Smooth muscle cell (in vitro differentiated cells): ENCODE results near the gene EPB41L4B. TPM values are rescaled to one million over a fixed set of nuclear protein-coding genes. Genes with fewer than 3 reads are reported as not detected.

Source experiments
- DNase-seq: peaks from one replicate; lab custom pipeline; 2025; ENCODE audit not compliant: unreplicated experiment; lab: John Stamatoyannopoulos, UW
- H2AFZ ChIP-seq: fragments of 200-600 bp; sonication (generic); 2 replicates; pipeline ENCODE4 v1.6.0; 2016; ENCODE audit warnings: antibody characterized with exemption, low read depth, mild to moderate bottlenecking
- H3F3A ChIP-seq: fragments of 200-600 bp; sonication (generic); 2 replicates; pipeline ENCODE4 v1.6.0; 2017; ENCODE audit warnings: antibody characterized with exemption, low read depth
- H3K27ac ChIP-seq: fragments of 200-600 bp; sonication (generic); 2 replicates; pipeline ENCODE4 v1.5.1; 2016; ENCODE audit warnings: low read depth, mild to moderate bottlenecking
- H3K27me3 ChIP-seq: fragments of 200-600 bp; sonication (generic); 2 replicates; pipeline ENCODE4 v1.6.1; 2016; ENCODE audit warnings: low read depth, mild to moderate bottlenecking
- H3K36me3 ChIP-seq: fragments of 200-600 bp; sonication (generic); 2 replicates; pipeline ENCODE4 v1.5.1; 2016; ENCODE audit warnings: low read depth
- H3K4me1 ChIP-seq: fragments of 200-600 bp; sonication (generic); 2 replicates; pipeline ENCODE4 v1.5.1; 2016; ENCODE audit warnings: low read depth
- H3K4me2 ChIP-seq: fragments of 200-600 bp; sonication (generic); 2 replicates; pipeline ENCODE4 v1.6.0; 2016; ENCODE audit warnings: mild to moderate bottlenecking
- H3K4me3 ChIP-seq: fragments of 200-600 bp; sonication (generic); 2 replicates; pipeline ENCODE4 v1.5.1; 2016; ENCODE audit warnings: mild to moderate bottlenecking
- H3K79me2 ChIP-seq: fragments of 200-600 bp; sonication (generic); 2 replicates; pipeline ENCODE4 v1.6.0; 2016; ENCODE audit warnings: low read depth, mild to moderate bottlenecking
- H3K9ac ChIP-seq: fragments of 200-600 bp; sonication (generic); 2 replicates; pipeline ENCODE4 v1.6.0; 2016; ENCODE audit warnings: low read depth
- H3K9me3 ChIP-seq: fragments of 200-600 bp; sonication (generic); replicated peaks from 2 replicates; pipeline ENCODE4 v1.5.1; 2016; ENCODE audit warnings: low read depth
- H4K20me1 ChIP-seq: fragments of 200-600 bp; sonication (generic); 2 replicates; pipeline ENCODE4 v1.6.0; 2016; ENCODE audit warnings: low read depth
- CTCF ChIP-seq: fragments of 200-600 bp; sonication (generic); IDR thresholded peaks from 2 replicates; pipeline ENCODE4 v1.5.1; 2017; ENCODE audit warnings: borderline replicate concordance, mild to moderate bottlenecking, antibody characterized with exemption; ENCODE audit not compliant: insufficient read depth, poor library complexity, severe bottlenecking
- WGBS: methylation state at CpG from one replicate; pipeline ENCODE4 v1.1.7; 2016; ENCODE audit warnings: low lambda C conversion rate; 5-methylcytosine and 5-hydroxymethylcytosine counted together
- polyA plus RNA-seq: library from polyadenylated mRNA; unstranded; fragments of >200 nt; fragmentation: Nextera tagmentation; extraction: Ambion mirVana; gene quantifications from 2 replicates; pipeline ENCODE4 v1.2.1, GENCODE V29; 2016
- total RNA-seq: library from RNA; depleted of rRNA; stranded (reverse); fragments of >200 nt; gene quantifications from 2 replicates; pipeline ENCODE4 v1.2.3, GENCODE V29; 2014

The EPB41L4B gene
- total and polyA plus RNA-seq, 2 experiments from 2014 or later = 0.74 to 2.5 TPM

GRCh38 chr9:109269081-109269480 lies 51.8 kb downstream of the EPB41L4B start:
- no peak for DNase-seq
- Histone ChIP-seq H3K4me1 (no peaks in the 10 kb centered on the region), H3K27ac (no peak overlapping the region), H3K9me3 (no peaks in the 10 kb centered on the region), H3K36me3 (no peaks in the 10 kb centered on the region), H3K27me3 (no peaks in the 10 kb centered on the region), H3K4me2 (no peak overlapping the region), H3F3A (no peaks in the 10 kb centered on the region), H2AFZ (no peak overlapping the region), H3K4me3 (no peak overlapping the region), H3K79me2 (no peaks in the 10 kb centered on the region), H3K9ac (no peak overlapping the region), H4K20me1 (no peaks in the 10 kb centered on the region)
- no peak for TF ChIP-seq CTCF
- WGBS = 12% methylated on average over 3 of the region's 3 CpGs

- Histone ChIP-seq H3K9ac (no peak overlapping the region), H3K27me3 (no peaks in the 10 kb centered on the region), H3K4me3 (no peak overlapping the region), H4K20me1 (no peaks in the 10 kb centered on the region), H3F3A (no peaks in the 10 kb centered on the region), H3K4me2 (no peak overlapping the region), H3K4me1 (no peaks in the 10 kb centered on the region), H3K27ac (no peak overlapping the region), H2AFZ (no peak overlapping the region), H3K79me2 (no peaks in the 10 kb centered on the region), H3K36me3 (no peaks in the 10 kb centered on the region), H3K9me3 (no peaks in the 10 kb centered on the region)
- DNase-seq = no peak
- TF ChIP-seq CTCF = no peak
- 100% methylated on average over 3 of the region's 3 CpGs for WGBS
Observed at GRCh38 chr9:109267555-109267954, 53.3 kb downstream of the EPB41L4B start.

- Histone ChIP-seq H3K27ac (no peak overlapping the region), H3K4me3 (no peak overlapping the region), H3F3A (no peaks in the 10 kb centered on the region), H4K20me1 (no peaks in the 10 kb centered on the region), H3K4me1 (no peaks in the 10 kb centered on the region), H3K27me3 (no peaks in the 10 kb centered on the region), H2AFZ (no peak overlapping the region), H3K9ac (no peak overlapping the region), H3K36me3 (no peaks in the 10 kb centered on the region), H3K4me2 (no peak overlapping the region), H3K79me2 (no peaks in the 10 kb centered on the region), H3K9me3 (no peaks in the 10 kb centered on the region)
- 92% methylated on average over 13 of the region's 13 CpGs for WGBS
- DNase-seq = no peak
- no peak for TF ChIP-seq CTCF
Observed at GRCh38 chr9:109264877-109265587, 55.8 kb downstream of the EPB41L4B start.

GRCh38 chr9:109263358-109263757 lies 57.5 kb downstream of the EPB41L4B start:
- H4K20me1 ChIP-seq = no peaks in the 10 kb centered on the region
- no peaks in the 10 kb centered on the region for H3K9me3 ChIP-seq
- H2AFZ ChIP-seq = no peak overlapping the region
- no peak overlapping the region for H3K4me2 ChIP-seq
- no peaks in the 10 kb centered on the region for H3K36me3 ChIP-seq
- H3K79me2 ChIP-seq = no peaks in the 10 kb centered on the region
- no peaks in the 10 kb centered on the region for H3F3A ChIP-seq
- no peaks in the 10 kb centered on the region for H3K27me3 ChIP-seq
- H3K9ac ChIP-seq = no peak overlapping the region
- DNase-seq = no peak
- TF ChIP-seq CTCF = no peak
- no peaks in the 10 kb centered on the region for H3K4me1 ChIP-seq
- WGBS = 96% methylated on average over 3 of the region's 3 CpGs
- H3K4me3 ChIP-seq = no peak overlapping the region
- no peak overlapping the region for H3K27ac ChIP-seq
